ENCODE data around the gene KCNJ15. TPM values are rescaled to one million over a fixed set of nuclear protein-coding genes. Genes with fewer than 3 reads are reported as not detected.

KCNJ15 gene
- total and polyA plus RNA-seq, 9 donors, result 0.20 to 1.1 (median 0.35) TPM; not detected in 1

- H3K36me3 ChIP-seq, result no peaks in the 10 kb centered on the region
- H3K27ac ChIP-seq, result no peak overlapping the region
- peak in 3 of 5 donors; percentile 16 to 66 (median 25) for DNase-seq
- WGBS, 3 donors, result 14 to 33% (median 14%) methylated on average over 9 of the region's 9 CpGs
- TF ChIP-seq CTCF (IDR thresholded peaks at IDR 0.05) (no peak), EP300 (IDR thresholded peaks at IDR 0.05) (no peak), POLR2A (IDR thresholded peaks at IDR 0.05) (no peak)
- no peaks in the 10 kb centered on the region for H3K27me3 ChIP-seq
- H3K9me3 ChIP-seq, result no peaks in the 10 kb centered on the region
- H3K4me3 ChIP-seq, result no peak overlapping the region
- intact Hi-C loops (cut with DNase I), result no loop called here
- H3K4me1 ChIP-seq (ENCODE audit: insufficient read depth), result peaks cover 2% of the 10 kb centered on the region
Observed at GRCh38 chr21:38308532-38309119, 51.8 kb downstream of the KCNJ15 start.

GRCh38 chr21:38310646-38311485 lies 54.1 kb downstream of the KCNJ15 start:
- no peak for DNase-seq
- TF ChIP-seq EP300 (IDR thresholded peaks at IDR 0.05) (no peak), CTCF (IDR thresholded peaks at IDR 0.05) (no peak), POLR2A (IDR thresholded peaks at IDR 0.05) (no peak)
- no peaks in the 10 kb centered on the region for H3K27me3 ChIP-seq
- H3K9me3 ChIP-seq, result no peaks in the 10 kb centered on the region
- H3K27ac ChIP-seq, result no peak overlapping the region
- peaks cover under 1% of the 10 kb centered on the region for H3K4me1 ChIP-seq (ENCODE audit: insufficient read depth)
- intact Hi-C loops (cut with DNase I), result no loop called here
- no peaks in the 10 kb centered on the region for H3K36me3 ChIP-seq
- H3K4me3 ChIP-seq, result no peak overlapping the region
- 95 to 97% (median 96%) methylated on average over 9 of the region's 9 CpGs for WGBS, 3 donors

- intact Hi-C loops (cut with DNase I), result no loop called here
- Histone ChIP-seq H3K27me3 (no peaks in the 10 kb centered on the region), H3K9me3 (no peaks in the 10 kb centered on the region), H3K36me3 (no peaks in the 10 kb centered on the region), H3K27ac (no peak overlapping the region), H3K4me1 (ENCODE audit: insufficient read depth) (no peaks in the 10 kb centered on the region), H3K4me3 (no peak overlapping the region)
- 92 to 94% (median 93%) methylated on average over 6 of the region's 6 CpGs for WGBS, 3 donors
- no peak for DNase-seq
- no peak for TF ChIP-seq EP300 (IDR thresholded peaks at IDR 0.05)
- no peak for TF ChIP-seq CTCF (IDR thresholded peaks at IDR 0.05)
- TF ChIP-seq POLR2A (IDR thresholded peaks at IDR 0.05), result no peak
Observed at GRCh38 chr21:38311765-38312164, 55.0 kb downstream of the KCNJ15 start.

- intact Hi-C loops (cut with DNase I), result no loop called here
- no peak overlapping the region for H3K4me3 ChIP-seq
- H3K27ac ChIP-seq, result no peak overlapping the region
- H3K9me3 ChIP-seq, result no peaks in the 10 kb centered on the region
- WGBS, 3 donors, result 91 to 97% (median 92%) methylated on average over 1 of the region's 1 CpG
- H3K4me1 ChIP-seq (ENCODE audit: insufficient read depth), result no peaks in the 10 kb centered on the region
- no peaks in the 10 kb centered on the region for H3K36me3 ChIP-seq
- TF ChIP-seq POLR2A (IDR thresholded peaks at IDR 0.05), result no peak
- no peak for TF ChIP-seq CTCF (IDR thresholded peaks at IDR 0.05)
- no peak for TF ChIP-seq EP300 (IDR thresholded peaks at IDR 0.05)
- DNase-seq, result no peak
- H3K27me3 ChIP-seq, result no peaks in the 10 kb centered on the region
Observed at GRCh38 chr21:38312822-38313221, 56.0 kb downstream of the KCNJ15 start.

All from ovary (tissue), 9 donors.